Measurements from ENCODE around the gene WWC2.

DNA sequence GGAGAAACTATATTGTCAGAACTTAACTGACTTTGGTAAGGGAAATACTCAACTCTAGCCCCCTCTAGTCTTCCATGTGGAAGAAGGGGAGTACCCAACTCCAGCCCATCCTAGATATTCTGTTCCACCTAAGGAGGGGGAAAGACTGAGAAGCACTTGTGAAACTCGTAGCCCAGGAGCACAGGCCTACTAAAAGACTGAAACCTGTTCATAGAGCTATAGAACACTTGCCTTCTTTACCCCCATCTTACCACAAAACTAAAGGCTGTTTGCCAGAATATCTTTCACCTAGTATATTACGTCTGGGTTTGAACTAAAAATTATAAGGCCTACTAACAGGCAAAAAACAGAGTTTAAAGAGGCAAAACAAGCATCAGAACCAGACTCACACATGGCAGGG is 205.5 kb downstream of the WWC2 start:
- TF ChIP-seq, protein P1, sequence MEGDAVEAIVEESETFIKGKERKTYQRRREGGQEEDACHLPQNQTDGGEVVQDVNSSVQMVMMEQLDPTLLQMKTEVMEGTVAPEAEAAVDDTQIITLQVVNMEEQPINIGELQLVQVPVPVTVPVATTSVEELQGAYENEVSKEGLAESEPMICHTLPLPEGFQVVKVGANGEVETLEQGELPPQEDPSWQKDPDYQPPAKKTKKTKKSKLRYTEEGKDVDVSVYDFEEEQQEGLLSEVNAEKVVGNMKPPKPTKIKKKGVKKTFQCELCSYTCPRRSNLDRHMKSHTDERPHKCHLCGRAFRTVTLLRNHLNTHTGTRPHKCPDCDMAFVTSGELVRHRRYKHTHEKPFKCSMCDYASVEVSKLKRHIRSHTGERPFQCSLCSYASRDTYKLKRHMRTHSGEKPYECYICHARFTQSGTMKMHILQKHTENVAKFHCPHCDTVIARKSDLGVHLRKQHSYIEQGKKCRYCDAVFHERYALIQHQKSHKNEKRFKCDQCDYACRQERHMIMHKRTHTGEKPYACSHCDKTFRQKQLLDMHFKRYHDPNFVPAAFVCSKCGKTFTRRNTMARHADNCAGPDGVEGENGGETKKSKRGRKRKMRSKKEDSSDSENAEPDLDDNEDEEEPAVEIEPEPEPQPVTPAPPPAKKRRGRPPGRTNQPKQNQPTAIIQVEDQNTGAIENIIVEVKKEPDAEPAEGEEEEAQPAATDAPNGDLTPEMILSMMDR (IDR thresholded peaks at IDR 0.05): no peak
- no peak for TF ChIP-seq POLR2A (IDR thresholded peaks at IDR 0.05)

Measured in uterus (tissue), 2 donors.